ENCODE results near the gene CD160. TPM values are rescaled to one million over a fixed set of nuclear protein-coding genes. Genes with fewer than 3 reads are reported as not detected.
"Not testable (repeated sequence)": the region's sequence is repeated elsewhere in the genome, so short reads cannot be mapped to it uniquely, and the experiment has no call there.

CD160 gene
- polyA plus RNA-seq, 3 donors: 0.01 to 1.4 (median 0.16) TPM

GRCh38 chr1:145720556-145720877 is 1.2 kb downstream of the CD160 start:
- Histone ChIP-seq H3K79me2 (ENCODE audit: insufficient read depth, low read length) (no peaks in the 10 kb centered on the region), H3K4me2 (replicated peaks; ENCODE audit: extremely low read depth, low read length, poor library complexity, severe bottlenecking) (no peak overlapping the region), H3K36me3 (replicated peaks in 1 of 2; ENCODE audit: control insufficient read depth in 1 of 2, insufficient read depth in 2 of 2, low read length in 2 of 2) (no peaks in the 10 kb centered on the region), H4K20me1 (ENCODE audit: insufficient read depth, low read length) (no peaks in the 10 kb centered on the region), H3K4me3 (replicated peaks in 1 of 3; ENCODE audit: low read depth in 2 of 3, low read length in 3 of 3) (no peak overlapping the region), H3K4me1 (ENCODE audit: control insufficient read depth in 1 of 2, insufficient read depth in 2 of 2, low read length in 2 of 2) (peaks cover 8 to 9% of the 10 kb centered on the region in 2 donors), H2AFZ (ENCODE audit: insufficient read depth, low read depth, low read length, poor library complexity, severe bottlenecking) (peak overlapping the region; percentile 58), H3K27me3 (ENCODE audit: control insufficient read depth in 2 of 2, insufficient read depth in 2 of 2, low read length in 2 of 2) (peaks cover 2 to 15% of the 10 kb centered on the region in 2 donors), H3K9me3 (replicated peaks in 1 of 2; ENCODE audit: control insufficient read depth in 1 of 2, insufficient read depth in 1 of 2, low read length in 2 of 2) (no peaks in the 10 kb centered on the region), H3K27ac (ENCODE audit: low read depth in 1 of 2, low read length in 2 of 2) (no peak overlapping the region), H3K9ac (ENCODE audit: insufficient read depth, low read length, poor library complexity, severe bottlenecking) (peak overlapping the region; percentile 23)
- 61% methylated on average over 2 of the region's 5 CpGs for WGBS (ENCODE audit: insufficient coverage)
- Mint-ChIP-seq H3K36me3 (no peaks in the 10 kb centered on the region), H3K27me3 (ENCODE audit: low read depth in 3 of 3) (peaks cover 15 to 22% (median 21%) of the 10 kb centered on the region in 3 donors), H3K4me3 (no peak overlapping the region), H3K27ac (no peak overlapping the region), H3K9me3 (peaks cover 0 to 3% (median 0%) of the 10 kb centered on the region in 7 donors), H3K4me1 (peaks cover 10% of the 10 kb centered on the region)
- no peak for DNase-seq
- TF ChIP-seq CTCF (IDR thresholded peaks at IDR 0.05): no peak
- intact Hi-C loops (cut with micrococcal nuclease): no loop called here

GRCh38 chr1:145720878-145721671 is 1.8 kb downstream of the CD160 start:
- TF ChIP-seq CTCF (IDR thresholded peaks at IDR 0.05): peak; percentile 97
- no peaks in the 10 kb centered on the region for H3K36me3 ChIP-seq (replicated peaks in 1 of 2; ENCODE audit: control insufficient read depth in 1 of 2, insufficient read depth in 2 of 2, low read length in 2 of 2)
- no peak overlapping the region for H3K27ac ChIP-seq (ENCODE audit: low read depth in 1 of 2, low read length in 2 of 2)
- intact Hi-C loops (cut with micrococcal nuclease): no loop called here
- peak overlapping the region in 1 of 3 experiments; percentile 41 for H3K4me3 ChIP-seq (replicated peaks in 1 of 3; ENCODE audit: low read depth in 2 of 3, low read length in 3 of 3)
- peak overlapping the region; percentile 35 for H3K4me2 ChIP-seq (replicated peaks; ENCODE audit: extremely low read depth, low read length, poor library complexity, severe bottlenecking)
- DNase-seq: peak; percentile 32 to 50 (median 48)
- H3K4me1 Mint-ChIP-seq: peaks cover 10% of the 10 kb centered on the region
- no peaks in the 10 kb centered on the region for H3K79me2 ChIP-seq (ENCODE audit: insufficient read depth, low read length)
- H3K36me3 Mint-ChIP-seq: no peaks in the 10 kb centered on the region
- H4K20me1 ChIP-seq (ENCODE audit: insufficient read depth, low read length): no peaks in the 10 kb centered on the region
- H3K27me3 ChIP-seq (ENCODE audit: control insufficient read depth in 2 of 2, insufficient read depth in 2 of 2, low read length in 2 of 2): peaks cover 2 to 15% of the 10 kb centered on the region in 2 donors
- peak overlapping the region in 2 of 7 donors; percentile 15 to 29 for H3K27ac Mint-ChIP-seq
- 11% methylated on average over 46 of the region's 47 CpGs for WGBS (ENCODE audit: insufficient coverage)
- H3K27me3 Mint-ChIP-seq (ENCODE audit: low read depth in 3 of 3): peaks cover 15 to 22% (median 21%) of the 10 kb centered on the region in 3 donors
- H3K9ac ChIP-seq (ENCODE audit: insufficient read depth, low read length, poor library complexity, severe bottlenecking): peak overlapping the region; percentile 23
- H3K4me1 ChIP-seq (ENCODE audit: control insufficient read depth in 1 of 2, insufficient read depth in 2 of 2, low read length in 2 of 2): peaks cover 8 to 9% of the 10 kb centered on the region in 2 donors
- H2AFZ ChIP-seq (ENCODE audit: insufficient read depth, low read depth, low read length, poor library complexity, severe bottlenecking): peak overlapping the region; percentile 58
- peaks cover 0 to 3% (median 0%) of the 10 kb centered on the region in 7 donors for H3K9me3 Mint-ChIP-seq
- no peaks in the 10 kb centered on the region for H3K9me3 ChIP-seq (replicated peaks in 1 of 2; ENCODE audit: control insufficient read depth in 1 of 2, insufficient read depth in 1 of 2, low read length in 2 of 2)
- H3K4me3 Mint-ChIP-seq: peak overlapping the region; percentile 58 to 77

GRCh38 chr1:145726193-145726592 is 6.9 kb downstream of the CD160 start:
- H3K36me3 ChIP-seq (replicated peaks in 1 of 2; ENCODE audit: control insufficient read depth in 1 of 2, insufficient read depth in 2 of 2, low read length in 2 of 2); H3K27ac Mint-ChIP-seq; H3K4me2 ChIP-seq (replicated peaks; ENCODE audit: extremely low read depth, low read length, poor library complexity, severe bottlenecking); H3K9me3 Mint-ChIP-seq; H3K4me1 Mint-ChIP-seq; H3K79me2 ChIP-seq (ENCODE audit: insufficient read depth, low read length); H4K20me1 ChIP-seq (ENCODE audit: insufficient read depth, low read length); H3K9me3 ChIP-seq (replicated peaks in 1 of 2; ENCODE audit: control insufficient read depth in 1 of 2, insufficient read depth in 1 of 2, low read length in 2 of 2); H2AFZ ChIP-seq (ENCODE audit: insufficient read depth, low read depth, low read length, poor library complexity, severe bottlenecking); H3K4me3 Mint-ChIP-seq; intact Hi-C loops (cut with micrococcal nuclease); H3K27me3 ChIP-seq (ENCODE audit: control insufficient read depth in 2 of 2, insufficient read depth in 2 of 2, low read length in 2 of 2); DNase-seq; H3K4me1 ChIP-seq (ENCODE audit: control insufficient read depth in 1 of 2, insufficient read depth in 2 of 2, low read length in 2 of 2); H3K27ac ChIP-seq (ENCODE audit: low read depth in 1 of 2, low read length in 2 of 2); H3K9ac ChIP-seq (ENCODE audit: insufficient read depth, low read length, poor library complexity, severe bottlenecking); H3K36me3 Mint-ChIP-seq; H3K4me3 ChIP-seq (replicated peaks in 1 of 3; ENCODE audit: low read depth in 2 of 3, low read length in 3 of 3): not testable (repeated sequence)
- WGBS (ENCODE audit: insufficient coverage): no CpG with 5 or more reads among the region's 5 CpGs
- H3K27me3 Mint-ChIP-seq (ENCODE audit: low read depth in 3 of 3): peaks cover 7 to 12% (median 9%) of the 10 kb centered on the region in 3 donors
